Measurements from ENCODE around the gene PIK3R3.

PIK3R3 gene

GRCh38 chr1:46056325-46056724 lies 76.1 kb downstream of the PIK3R3 start:
- no peak for ATAC-seq (replicated peaks)
- no peak overlapping the region for H3K4me3 Mint-ChIP-seq
- peaks cover 5 to 13% of the 10 kb centered on the region in 2 donors for H3K36me3 Mint-ChIP-seq
- H3K9me3 Mint-ChIP-seq, result no peaks in the 10 kb centered on the region
- no peak overlapping the region for H3K27ac Mint-ChIP-seq
- peaks cover 5 to 11% of the 10 kb centered on the region in 2 donors for H3K4me1 Mint-ChIP-seq
- DNase-seq, result no peak
- no peaks in the 10 kb centered on the region for H3K27me3 Mint-ChIP-seq

DNA sequence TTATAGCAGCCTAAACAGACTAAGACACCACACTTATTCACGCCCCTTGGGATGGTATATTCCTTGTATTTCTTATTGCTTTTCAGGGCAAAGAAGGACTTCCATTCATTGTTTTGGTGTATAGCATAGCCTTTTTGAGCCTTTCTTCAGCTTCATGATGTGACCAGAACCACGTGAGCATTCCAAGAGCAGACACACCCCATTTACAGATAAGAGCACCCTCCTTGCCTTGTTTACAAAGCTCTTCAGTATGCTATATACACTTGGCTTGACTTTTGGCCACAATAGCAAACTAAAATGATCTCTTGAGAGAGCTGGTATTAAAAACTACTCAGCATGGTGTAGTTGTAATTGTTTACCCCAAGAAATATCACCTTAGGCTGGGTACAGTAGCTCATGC lies 78.7 kb downstream of the PIK3R3 start:
- H3K27ac Mint-ChIP-seq, result no peak overlapping the region
- peaks cover 0 to 5% of the 10 kb centered on the region in 2 donors for H3K27me3 Mint-ChIP-seq
- peaks cover 2 to 12% of the 10 kb centered on the region in 2 donors for H3K36me3 Mint-ChIP-seq
- no peak for ATAC-seq (replicated peaks)
- H3K4me3 Mint-ChIP-seq, result no peak overlapping the region
- H3K9me3 Mint-ChIP-seq, result no peaks in the 10 kb centered on the region
- no peak for DNase-seq
- H3K4me1 Mint-ChIP-seq, result peaks cover 5 to 11% of the 10 kb centered on the region in 2 donors

GRCh38 chr1:46044116-46044515 lies 88.3 kb downstream of the PIK3R3 start:
- Mint-ChIP-seq H3K9me3 (no peaks in the 10 kb centered on the region), H3K4me3 (no peak overlapping the region), H3K36me3 (peaks cover under 1 to 4% of the 10 kb centered on the region in 2 donors), H3K27me3 (peaks cover 0 to 8% of the 10 kb centered on the region in 2 donors), H3K27ac (peak overlapping the region; percentile 10), H3K4me1 (peaks cover 35 to 40% of the 10 kb centered on the region in 2 donors)
- DNase-seq, result no peak
- no peak for ATAC-seq (replicated peaks)

GRCh38 chr1:46043458-46044017 lies 88.9 kb downstream of the PIK3R3 start:
- Mint-ChIP-seq H3K36me3 (peaks cover 0 to 4% of the 10 kb centered on the region in 2 donors), H3K27ac (peak overlapping the region; percentile 88), H3K9me3 (no peaks in the 10 kb centered on the region), H3K4me1 (peaks cover 35 to 40% of the 10 kb centered on the region in 2 donors), H3K27me3 (peaks cover 0 to 6% of the 10 kb centered on the region in 2 donors), H3K4me3 (peak overlapping the region; percentile 64 to 70)
- DNase-seq, result peak; percentile 82
- ATAC-seq (replicated peaks), result peak; percentile 98

- ATAC-seq (replicated peaks) (no peak), DNase-seq (no peak)
- Mint-ChIP-seq H3K27me3 (no peaks in the 10 kb centered on the region), H3K27ac (peak overlapping the region; percentile 93), H3K9me3 (no peaks in the 10 kb centered on the region), H3K4me3 (peak overlapping the region; percentile 33 to 57), H3K36me3 (peaks cover 0 to 3% of the 10 kb centered on the region in 2 donors), H3K4me1 (peaks cover 35 to 40% of the 10 kb centered on the region in 2 donors)
Observed at GRCh38 chr1:46041974-46042373, 90.5 kb downstream of the PIK3R3 start.

- H3K4me1 Mint-ChIP-seq, result peaks cover 35 to 40% of the 10 kb centered on the region in 2 donors
- H3K4me3 Mint-ChIP-seq, result peak overlapping the region in 1 of 2 donors; percentile 8
- peaks cover 0 to 3% of the 10 kb centered on the region in 2 donors for H3K36me3 Mint-ChIP-seq
- ATAC-seq (replicated peaks) (peak; percentile 49 to 50), DNase-seq (peak; percentile 27)
- H3K27me3 Mint-ChIP-seq, result no peaks in the 10 kb centered on the region
- no peaks in the 10 kb centered on the region for H3K9me3 Mint-ChIP-seq
- peak overlapping the region; percentile 93 for H3K27ac Mint-ChIP-seq
Observed at GRCh38 chr1:46041551-46041950, 90.9 kb downstream of the PIK3R3 start.

- Mint-ChIP-seq H3K4me1 (peaks cover 32 to 38% of the 10 kb centered on the region in 2 donors), H3K27me3 (no peaks in the 10 kb centered on the region), H3K36me3 (peaks cover 0 to 3% of the 10 kb centered on the region in 2 donors), H3K4me3 (no peak overlapping the region), H3K9me3 (no peaks in the 10 kb centered on the region), H3K27ac (no peak overlapping the region)
- DNase-seq (no peak), ATAC-seq (replicated peaks) (no peak)
Observed at GRCh38 chr1:46039571-46040052, 92.8 kb downstream of the PIK3R3 start.

GRCh38 chr1:46036894-46037839 lies 95.3 kb downstream of the PIK3R3 start:
- DNase-seq (peak; percentile 68), ATAC-seq (replicated peaks) (peak; percentile 70 to 72)
- H3K9me3 Mint-ChIP-seq, result no peaks in the 10 kb centered on the region
- no peak overlapping the region for H3K4me3 Mint-ChIP-seq
- peaks cover 5 to 11% of the 10 kb centered on the region in 2 donors for H3K36me3 Mint-ChIP-seq
- H3K4me1 Mint-ChIP-seq, result peaks cover 12 to 13% of the 10 kb centered on the region in 2 donors
- H3K27ac Mint-ChIP-seq, result no peak overlapping the region
- H3K27me3 Mint-ChIP-seq, result no peaks in the 10 kb centered on the region

DNA sequence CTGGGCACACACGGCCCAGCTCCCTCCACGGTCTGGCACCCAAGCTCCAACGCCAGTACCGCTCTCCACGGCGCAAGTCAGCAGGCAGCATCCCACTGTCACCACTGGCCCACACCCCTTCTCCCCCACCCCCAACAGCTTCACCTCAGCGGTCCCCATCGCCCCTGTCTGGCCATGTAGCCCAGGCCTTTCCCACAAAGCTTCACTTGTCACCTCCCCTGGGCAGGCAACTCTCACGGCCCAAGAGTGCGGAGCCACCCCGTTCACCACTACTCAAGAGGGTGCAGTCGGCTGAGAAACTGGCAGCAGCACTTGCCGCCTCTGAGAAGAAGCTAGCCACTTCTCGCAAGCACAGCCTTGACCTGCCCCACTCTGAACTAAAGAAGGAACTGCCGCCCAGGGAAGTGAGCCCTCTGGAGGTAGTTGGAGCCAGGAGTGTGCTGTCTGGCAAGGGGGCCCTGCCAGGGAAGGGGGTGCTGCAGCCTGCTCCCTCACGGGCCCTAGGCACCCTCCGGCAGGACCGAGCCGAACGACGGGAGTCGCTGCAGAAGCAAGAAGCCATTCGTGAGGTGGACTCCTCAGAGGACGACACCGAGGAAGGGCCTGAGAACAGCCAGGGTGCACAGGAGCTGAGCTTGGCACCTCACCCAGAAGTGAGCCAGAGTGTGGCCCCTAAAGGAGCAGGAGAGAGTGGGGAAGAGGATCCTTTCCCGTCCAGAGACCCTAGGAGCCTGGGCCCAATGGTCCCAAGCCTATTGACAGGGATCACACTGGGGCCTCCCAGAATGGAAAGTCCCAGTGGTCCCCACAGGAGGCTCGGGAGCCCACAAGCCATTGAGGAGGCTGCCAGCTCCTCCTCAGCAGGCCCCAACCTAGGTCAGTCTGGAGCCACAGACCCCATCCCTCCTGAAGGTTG lies 97.6 kb downstream of the PIK3R3 start:
- ATAC-seq (replicated peaks) (no peak), DNase-seq (no peak)
- Mint-ChIP-seq H3K36me3 (peaks cover 14 to 20% of the 10 kb centered on the region in 2 donors), H3K4me1 (no peaks in the 10 kb centered on the region), H3K27me3 (no peaks in the 10 kb centered on the region), H3K27ac (no peak overlapping the region), H3K9me3 (no peaks in the 10 kb centered on the region), H3K4me3 (no peak overlapping the region)

GRCh38 chr1:46030876-46031660 lies 101.4 kb downstream of the PIK3R3 start:
- Mint-ChIP-seq H3K36me3 (peaks cover 14 to 29% of the 10 kb centered on the region in 2 donors), H3K9me3 (no peaks in the 10 kb centered on the region), H3K4me3 (no peak overlapping the region), H3K4me1 (no peaks in the 10 kb centered on the region), H3K27ac (no peak overlapping the region), H3K27me3 (no peaks in the 10 kb centered on the region)
- no peak for ATAC-seq (replicated peaks)
- no peak for DNase-seq

- H3K9me3 Mint-ChIP-seq, result no peaks in the 10 kb centered on the region
- ATAC-seq (replicated peaks) (no peak), DNase-seq (no peak)
- no peaks in the 10 kb centered on the region for H3K27me3 Mint-ChIP-seq
- H3K4me1 Mint-ChIP-seq, result no peaks in the 10 kb centered on the region
- no peak overlapping the region for H3K4me3 Mint-ChIP-seq
- H3K36me3 Mint-ChIP-seq, result peaks cover 14 to 29% of the 10 kb centered on the region in 2 donors
- no peak overlapping the region for H3K27ac Mint-ChIP-seq
Observed at GRCh38 chr1:46030074-46030870, 102.2 kb downstream of the PIK3R3 start.

GRCh38 chr1:46027788-46028573 lies 104.4 kb downstream of the PIK3R3 start:
- no peaks in the 10 kb centered on the region for H3K27me3 Mint-ChIP-seq
- no peak overlapping the region for H3K27ac Mint-ChIP-seq
- H3K4me1 Mint-ChIP-seq, result no peaks in the 10 kb centered on the region
- DNase-seq (no peak), ATAC-seq (replicated peaks) (no peak)
- no peaks in the 10 kb centered on the region for H3K9me3 Mint-ChIP-seq
- no peak overlapping the region for H3K4me3 Mint-ChIP-seq
- H3K36me3 Mint-ChIP-seq, result peaks cover 18 to 39% of the 10 kb centered on the region in 2 donors
